GM12874 (cell line): ENCODE measurements around the gene PLA2G5.

Experiments
- CTCF ChIP-seq: IDR thresholded peaks from 2 replicates; pipeline ENCODE4 v1.5.1; 2011; ENCODE audit warnings: low read depth, mild to moderate bottlenecking, control low read depth, low read length, moderate library complexity; ENCODE audit not compliant: insufficient read depth

Gene PLA2G5

GRCh38 chr1:20033420-20033819, 36.6 kb upstream of the PLA2G5 start:
- TF ChIP-seq CTCF = no peak

DNA sequence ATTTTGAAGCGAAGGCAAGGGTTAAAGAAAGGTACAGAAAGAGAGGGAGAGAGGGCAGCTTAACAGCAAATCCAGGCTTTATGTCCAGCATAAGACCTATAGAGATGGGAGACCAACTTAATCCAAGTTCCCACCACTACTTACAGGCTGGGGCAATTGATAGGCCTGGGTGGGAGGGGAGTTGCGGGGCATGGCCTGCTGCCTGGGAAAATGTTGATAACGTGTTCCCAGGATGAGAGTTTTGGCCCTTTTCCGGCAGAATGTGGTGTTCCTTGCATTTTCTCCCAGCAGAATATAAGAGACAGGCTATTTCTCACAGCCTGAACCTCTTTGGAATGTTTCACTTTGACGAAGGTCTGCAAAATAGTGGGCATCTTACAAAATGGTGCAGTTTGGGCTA, 34.9 kb upstream of the PLA2G5 start:
- TF ChIP-seq CTCF = no peak

DNA sequence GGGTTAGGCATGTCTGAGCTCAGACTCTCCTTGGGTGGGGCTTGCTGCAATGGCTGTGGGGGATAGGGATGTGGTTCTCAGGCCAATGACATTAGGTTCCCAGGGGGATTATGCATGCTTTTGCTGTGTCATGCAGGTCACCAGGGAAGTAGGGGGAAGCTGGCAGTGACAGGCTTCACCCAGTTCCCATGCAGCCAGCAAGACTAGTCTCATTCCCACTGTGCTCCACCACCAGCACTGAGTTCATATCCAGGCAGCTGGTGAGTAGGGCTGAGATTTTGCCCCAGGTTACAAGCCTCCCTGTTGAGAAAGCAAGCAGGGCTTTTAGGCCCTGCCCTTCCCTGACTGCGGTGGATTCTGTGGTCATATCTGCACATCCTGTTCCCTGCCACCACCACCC, 32.1 kb upstream of the PLA2G5 start:
- TF ChIP-seq CTCF = no peak

GRCh38 chr1:20047096-20047495, 22.9 kb upstream of the PLA2G5 start:
- no peak for TF ChIP-seq CTCF

DNA sequence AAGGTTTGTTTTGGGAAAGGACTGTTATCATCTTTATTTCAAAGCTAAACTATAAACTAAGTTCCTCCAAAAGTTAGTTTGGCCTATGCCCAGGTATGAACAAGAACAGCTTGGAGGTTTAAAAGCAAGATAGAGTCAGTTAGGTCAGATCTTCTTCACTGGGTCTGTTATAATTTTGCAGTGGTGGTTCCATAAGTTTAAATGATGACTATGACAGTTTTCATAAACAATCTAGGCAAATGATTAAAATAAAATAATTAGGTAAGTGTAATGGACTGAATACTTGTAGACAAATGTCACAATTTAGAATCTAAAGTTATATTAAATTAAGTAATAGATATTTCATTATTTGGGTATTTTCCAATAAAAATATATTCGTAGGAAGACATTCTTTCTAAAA, 21.4 kb upstream of the PLA2G5 start:
- no peak for TF ChIP-seq CTCF

GRCh38 chr1:20051218-20051829, 18.7 kb upstream of the PLA2G5 start:
- no peak for TF ChIP-seq CTCF

GRCh38 chr1:20052386-20052785, 17.6 kb upstream of the PLA2G5 start:
- TF ChIP-seq CTCF = no peak
